Right lobe of liver (tissue), 6 donors: ENCODE data around the gene CCDC186. TPM values are rescaled to one million over a fixed set of nuclear protein-coding genes. Genes with fewer than 3 reads are reported as not detected.
A peak's percentile ranks its signal among the peaks of the same experiment; 100 is the strongest.

Experiments used
- ATAC-seq, 4 donors: fragments of 200-7000 bp; cut with Tn5 transposase; one replicate each; pipeline ENCODE4 v1.9.1; 2020; ENCODE audit warnings: mild to moderate bottlenecking in 4 of 4, moderate library complexity in 4 of 4
- DNase-seq, 3 donors: peaks; one replicate each; pipeline ENCODE4 v3.0.0-alpha.2; 2020
- H3K27ac ChIP-seq, 3 donors: fragments of 200-600 bp; one replicate each; pipeline ENCODE4 v1.8.0; 2022
- H3K27me3 ChIP-seq, 2 donors: fragments of 200-600 bp; one replicate each; pipeline ENCODE4 v1.8.0; 2022
- H3K36me3 ChIP-seq, 4 donors: fragments of 200-600 bp; sonication (generic) in 1 of 4; one replicate each; pipeline versions ENCODE4 v1.5.1 to v1.8.0; 2017 to 2022; ENCODE audit warnings: control low read depth in 1 of 4
- H3K4me1 ChIP-seq, 4 donors: fragments of 200-600 bp; sonication (generic) in 1 of 4; one replicate each; pipeline versions ENCODE4 v1.5.1 to v1.8.0; 2017 to 2022; ENCODE audit warnings: control low read depth in 1 of 4
- H3K4me3 ChIP-seq, 3 donors: fragments of 200-600 bp; one replicate each; pipeline ENCODE4 v1.8.0; 2022
- H3K9me3 ChIP-seq, 4 donors: fragments of 200-600 bp; sonication (generic) in 1 of 4; one replicate each; pipeline versions ENCODE4 v1.5.1 to v1.8.0; 2017 to 2022; ENCODE audit warnings: control low read depth in 1 of 4
- POLR2A ChIP-seq: fragments of 450-650 bp; IDR thresholded peaks from one replicate; pipeline ENCODE4 v1.6.1; 2017; ENCODE audit warnings: antibody characterized with exemption, mild to moderate bottlenecking
- WGBS: methylation state at CpG from one replicate; pipeline ENCODE4 v1.1.6; 2018; ENCODE audit warnings: low coverage, low lambda C conversion rate; ENCODE audit not compliant: insufficient coverage; ENCODE audit errors: missing lambda C conversion rate; 5-methylcytosine and 5-hydroxymethylcytosine counted together
- intact Hi-C, 2 donors: fragments of 100-400 bp; cut with DNase I; formaldehyde crosslinking; loops; one replicate each; pipeline versions ENCODE4 v1.11.2 to v1.14.1; 2022
- total RNA-seq, 6 experiments: library from RNA; depleted of rRNA in 2 of 6; stranded (reverse); fragments of >200 nt in 2 of 6; fragmentation: NEBNext Ultra II Directional in 3 of 6; extraction: Animal tissue kit (Norgen Biotek cat#: 25700) in 3 of 6; gene quantifications; one replicate each; pipeline versions ENCODE4 v1.1.0 to v1.2.4, GENCODE V29; 2016 to 2023
- TF ChIP-seq, protein P1 (sequence below), 4 donors: fragments of 200-600 bp in 3 of 4; fragments of 450-650 bp in 1 of 4; IDR thresholded peaks; one replicate each; pipeline versions ENCODE4 v1.5.1 to v1.8.0; 2016 to 2022; ENCODE audit warnings: antibody characterized with exemption in 4 of 4, mild to moderate bottlenecking in 2 of 4
- donor health status: DM: no; HTN: yes; CAD: no.
- donor health status: DM: no; HTN: no; CAD: no.
- donor health status: DM: no; HTN: no; CAD: no.
- donor health status: DM: no; HTN: yes; CAD: no.
- donor health status: DM: no; HTN: yes; CAD: no.

The CCDC186 gene
- total RNA-seq, 6 experiments from 2014 or later, result 4.2 to 11.7 (median 6.9) TPM

GRCh38 chr10:114081911-114082583, 92.0 kb downstream of the CCDC186 start:
- 75% methylated on average over 8 of the region's 8 CpGs for WGBS
- intact Hi-C loops, result no loop called here
- H3K27ac ChIP-seq, result no peak overlapping the region
- H3K4me1 ChIP-seq, result no peaks in the 10 kb centered on the region
- no peaks in the 10 kb centered on the region for H3K9me3 ChIP-seq
- no peak for DNase-seq
- no peak overlapping the region for H3K4me3 ChIP-seq
- TF ChIP-seq POLR2A, result no peak
- TF ChIP-seq, protein P1, sequence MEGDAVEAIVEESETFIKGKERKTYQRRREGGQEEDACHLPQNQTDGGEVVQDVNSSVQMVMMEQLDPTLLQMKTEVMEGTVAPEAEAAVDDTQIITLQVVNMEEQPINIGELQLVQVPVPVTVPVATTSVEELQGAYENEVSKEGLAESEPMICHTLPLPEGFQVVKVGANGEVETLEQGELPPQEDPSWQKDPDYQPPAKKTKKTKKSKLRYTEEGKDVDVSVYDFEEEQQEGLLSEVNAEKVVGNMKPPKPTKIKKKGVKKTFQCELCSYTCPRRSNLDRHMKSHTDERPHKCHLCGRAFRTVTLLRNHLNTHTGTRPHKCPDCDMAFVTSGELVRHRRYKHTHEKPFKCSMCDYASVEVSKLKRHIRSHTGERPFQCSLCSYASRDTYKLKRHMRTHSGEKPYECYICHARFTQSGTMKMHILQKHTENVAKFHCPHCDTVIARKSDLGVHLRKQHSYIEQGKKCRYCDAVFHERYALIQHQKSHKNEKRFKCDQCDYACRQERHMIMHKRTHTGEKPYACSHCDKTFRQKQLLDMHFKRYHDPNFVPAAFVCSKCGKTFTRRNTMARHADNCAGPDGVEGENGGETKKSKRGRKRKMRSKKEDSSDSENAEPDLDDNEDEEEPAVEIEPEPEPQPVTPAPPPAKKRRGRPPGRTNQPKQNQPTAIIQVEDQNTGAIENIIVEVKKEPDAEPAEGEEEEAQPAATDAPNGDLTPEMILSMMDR (IDR thresholded peaks at IDR 0.05), result no peak
- no peaks in the 10 kb centered on the region for H3K27me3 ChIP-seq
- ATAC-seq, result peak in 1 of 4 donors; percentile 35
- H3K36me3 ChIP-seq, result no peaks in the 10 kb centered on the region

GRCh38 chr10:114079421-114079820, 94.6 kb downstream of the CCDC186 start:
- no peak overlapping the region for H3K27ac ChIP-seq
- intact Hi-C loops, result no loop called here
- DNase-seq (no peak), ATAC-seq (peak; percentile 35 to 85 (median 72))
- H3K4me3 ChIP-seq, result no peak overlapping the region
- no peak for TF ChIP-seq POLR2A
- TF ChIP-seq, protein P1 (IDR thresholded peaks at IDR 0.05), result no peak
- H3K27me3 ChIP-seq, result no peaks in the 10 kb centered on the region
- no peaks in the 10 kb centered on the region for H3K36me3 ChIP-seq
- no peaks in the 10 kb centered on the region for H3K9me3 ChIP-seq
- WGBS, result 68% methylated on average over 5 of the region's 5 CpGs
- no peaks in the 10 kb centered on the region for H3K4me1 ChIP-seq

GRCh38 chr10:114078346-114078745, 95.7 kb downstream of the CCDC186 start:
- no peaks in the 10 kb centered on the region for H3K9me3 ChIP-seq
- DNase-seq (no peak), ATAC-seq (no peak)
- H3K27ac ChIP-seq, result no peak overlapping the region
- 77% methylated on average over 6 of the region's 6 CpGs for WGBS
- no peaks in the 10 kb centered on the region for H3K36me3 ChIP-seq
- no peak for TF ChIP-seq POLR2A
- TF ChIP-seq, protein P1 (IDR thresholded peaks at IDR 0.05), result no peak
- intact Hi-C loops, result no loop called here
- no peak overlapping the region for H3K4me3 ChIP-seq
- no peaks in the 10 kb centered on the region for H3K27me3 ChIP-seq
- H3K4me1 ChIP-seq, result no peaks in the 10 kb centered on the region

GRCh38 chr10:114077815-114078219, 96.2 kb downstream of the CCDC186 start:
- Histone ChIP-seq H3K36me3 (no peaks in the 10 kb centered on the region), H3K27ac (no peak overlapping the region), H3K4me3 (no peak overlapping the region), H3K9me3 (no peaks in the 10 kb centered on the region), H3K4me1 (no peaks in the 10 kb centered on the region), H3K27me3 (no peaks in the 10 kb centered on the region)
- intact Hi-C loops, result no loop called here
- WGBS, result 85% methylated on average over 6 of the region's 9 CpGs
- DNase-seq, result no peak
- no peak for TF ChIP-seq POLR2A
- TF ChIP-seq, protein P1 (IDR thresholded peaks at IDR 0.05), result no peak
- no peak for ATAC-seq
